OCI-LY1 (cell line): ENCODE measurements around the gene GNAQ.

Source experiments
- CTCF ChIP-seq: fragments of 200-600 bp; sonication (generic), shearing (Covaris generic); IDR thresholded peaks from 2 replicates; pipeline ENCODE4 v1.5.1; 2017; ENCODE audit warnings: mild to moderate bottlenecking, antibody characterized with exemption, low read length, moderate library complexity, mixed read lengths
- EZH2 ChIP-seq: fragments of 200-600 bp; sonication (generic), shearing (Covaris generic); IDR thresholded peaks from 2 replicates; pipeline ENCODE4 v1.8.0; 2017; ENCODE audit warnings: borderline replicate concordance, mixed run types, mild to moderate bottlenecking, antibody characterized with exemption, low read length, moderate library complexity, mixed read lengths

GRCh38 chr9:77939149-77939668 lies 92.4 kb downstream of the GNAQ start:
- TF ChIP-seq CTCF (no peak), EZH2 (no peak)
